Keratinocyte (primary cell): ENCODE measurements around the gene KLHL3. TPM values are rescaled to one million over a fixed set of nuclear protein-coding genes. Genes with fewer than 3 reads are reported as not detected.

Experiments
- DNase-seq: peaks from one replicate; pipeline ENCODE4 v3.0.0-alpha.2; 2011; ENCODE audit warnings: low read depth, missing footprints, low spot score
- FAIRE-seq: peaks from 2 replicates; lab custom pipeline; 2011; peaks lifted over from hg19 to GRCh38; lab: Jason Lieb, UNC
- H2AFZ ChIP-seq: 2 replicates; pipeline ENCODE4 v1.6.0; 2012; ENCODE audit warnings: low read length, control low read depth, inconsistent platforms; ENCODE audit not compliant: control insufficient read depth
- H3K27ac ChIP-seq: 2 replicates; pipeline ENCODE4 v1.5.1; 2011; ENCODE audit warnings: low read length; ENCODE audit not compliant: control insufficient read depth, insufficient read depth
- H3K27me3 ChIP-seq: 3 replicates; pipeline ENCODE4 v1.6.0; 2011; ENCODE audit warnings: low read length; ENCODE audit not compliant: control insufficient read depth, insufficient read depth; ENCODE audit errors: extremely low read depth
- H3K36me3 ChIP-seq, 2 experiments: 2 replicates in 1 of 2; 3 replicates in 1 of 2; pipeline ENCODE4 v1.5.1; 2011; ENCODE audit warnings: low read length in 2 of 2, mild to moderate bottlenecking in 1 of 2; ENCODE audit not compliant: control insufficient read depth in 2 of 2, insufficient read depth in 2 of 2; ENCODE audit errors: extremely low read depth in 1 of 2
- H3K4me1 ChIP-seq: 3 replicates; pipeline ENCODE4 v1.5.1; 2011; ENCODE audit warnings: low read length; ENCODE audit not compliant: control insufficient read depth, insufficient read depth; ENCODE audit errors: extremely low read depth
- H3K4me2 ChIP-seq: 3 replicates; pipeline ENCODE4 v1.6.0; 2011; ENCODE audit warnings: low read depth, low read length; ENCODE audit not compliant: control insufficient read depth, insufficient read depth; ENCODE audit errors: extremely low read depth
- H3K4me3 ChIP-seq, 3 experiments: fragments of 200-600 bp in 1 of 3; sonication (generic) in 1 of 3; 2 replicates in 2 of 3; 3 replicates in 1 of 3; pipeline ENCODE4 v1.5.1; 2011 to 2016; ENCODE audit warnings: low read length in 3 of 3, mild to moderate bottlenecking in 3 of 3, control low read depth in 2 of 3, inconsistent platforms in 1 of 3, low read depth in 1 of 3, mixed read lengths in 1 of 3, mixed run types in 1 of 3, moderate library complexity in 1 of 3; ENCODE audit not compliant: control insufficient read depth in 2 of 3, insufficient read depth in 2 of 3; ENCODE audit errors: extremely low read depth in 1 of 3
- H3K79me2 ChIP-seq: 2 replicates; pipeline ENCODE4 v1.6.0; 2012; ENCODE audit warnings: low read length; ENCODE audit not compliant: control insufficient read depth, insufficient read depth
- H3K9ac ChIP-seq: 3 replicates; pipeline ENCODE4 v1.6.0; 2011; ENCODE audit warnings: low read length; ENCODE audit not compliant: control insufficient read depth, insufficient read depth; ENCODE audit errors: extremely low read depth
- H3K9me1 ChIP-seq: 3 replicates; pipeline ENCODE4 v1.6.0; 2011; ENCODE audit warnings: low read length; ENCODE audit not compliant: control insufficient read depth, insufficient read depth; ENCODE audit errors: extremely low read depth
- H3K9me3 ChIP-seq: 2 replicates; pipeline ENCODE4 v1.5.1; 2012; ENCODE audit warnings: low read depth, low read length; ENCODE audit not compliant: control insufficient read depth
- H4K20me1 ChIP-seq: 3 replicates; pipeline ENCODE4 v1.6.0; 2011; ENCODE audit warnings: low read length; ENCODE audit not compliant: control insufficient read depth, insufficient read depth; ENCODE audit errors: extremely low read depth
- CTCF ChIP-seq, 3 experiments: IDR thresholded peaks in 1 of 3; conservative IDR thresholded peaks in 1 of 3; optimal IDR thresholded peaks in 1 of 3; 2 replicates in 2 of 3; 3 replicates in 1 of 3; pipeline versions ENCODE3 to v1.5.1; 2011; ENCODE audit warnings: low read length in 3 of 3, mild to moderate bottlenecking in 3 of 3, moderate library complexity in 2 of 3, control low read depth in 1 of 3, inconsistent platforms in 1 of 3; ENCODE audit not compliant: insufficient read depth in 2 of 3; ENCODE audit errors: extremely low read depth in 1 of 3
- EZH2 ChIP-seq: IDR thresholded peaks from one replicate; pipeline ENCODE4 v1.6.1; 2012; ENCODE audit warnings: inconsistent platforms, mild to moderate bottlenecking, low read length, moderate library complexity
- dilution Hi-C: fragments of 300-500 bp; cut with MboI; formaldehyde crosslinking; loops from one replicate; pipeline ENCODE4 v1.7.0; 2020; ENCODE audit warnings: low sequenced_read_pairs; ENCODE audit not compliant: extremely low pct_ligation_motif_present
- polyA plus RNA-seq, 5 experiments: library from polyadenylated mRNA; depleted of rRNA in 3 of 5; stranded (reverse) in 3 of 5; stranded (forward) in 1 of 5; unstranded in 1 of 5; fragments of >200 nt; gene quantifications; 1 replicate in 1 of 5; 2 replicates in 3 of 5; 3 replicates in 1 of 5; pipeline versions ENCODE4 v1.2.1 to v1.2.3, GENCODE V29; 2011 to 2012; ENCODE audit warnings: missing spikeins in 2 of 5, low read depth in 1 of 5, low replicate concordance in 1 of 5

KLHL3 gene
- polyA plus RNA-seq, 1 donor (not counting 4 experiments of a cell fraction or from before 2014, with no cell fraction given): 2.5 TPM

DNA sequence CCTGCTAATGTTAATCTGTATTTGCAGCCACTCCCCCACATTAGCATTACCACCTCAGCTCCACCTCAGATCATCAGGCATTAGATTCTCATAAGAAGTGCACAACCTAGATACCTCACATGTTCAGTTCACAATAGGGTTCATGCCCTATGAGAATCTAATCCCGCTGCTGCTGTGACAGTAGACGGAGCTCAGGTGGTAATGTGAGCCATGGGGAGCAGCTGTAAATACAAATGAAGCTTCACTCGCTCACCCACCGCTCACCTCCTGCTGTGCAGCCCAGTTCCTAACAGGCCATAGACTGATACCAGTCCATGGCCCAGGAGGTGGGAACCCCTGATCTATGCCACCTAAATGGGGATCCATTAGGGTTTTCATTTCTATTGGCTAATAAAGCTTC lies 24.4 kb upstream of the KLHL3 start:
- Histone ChIP-seq H2AFZ (no peak overlapping the region), H3K4me2 (no peak overlapping the region), H3K79me2 (no peaks in the 10 kb centered on the region), H3K4me3 (no peak overlapping the region), H3K4me1 (peaks cover 7% of the 10 kb centered on the region), H3K36me3 (no peaks in the 10 kb centered on the region), H3K9me3 (no peaks in the 10 kb centered on the region), H3K27ac (no peak overlapping the region), H3K9ac (no peak overlapping the region), H3K27me3 (no peaks in the 10 kb centered on the region), H3K9me1 (no peaks in the 10 kb centered on the region), H4K20me1 (no peaks in the 10 kb centered on the region)
- FAIRE-seq: no peak
- dilution Hi-C loops: no loop called here
- TF ChIP-seq EZH2 (no peak), CTCF (optimal IDR thresholded peaks at IDR 0.05 in 1 of 3, IDR thresholded peaks at IDR 0.05 in 1 of 3, conservative IDR thresholded peaks at IDR 0.05 in 1 of 3; ENCODE audit: extremely low read depth in 1 of 3, insufficient read depth in 2 of 3, low read length in 3 of 3) (no peak)
- no peak for DNase-seq

- Histone ChIP-seq H3K27ac (no peak overlapping the region), H4K20me1 (no peaks in the 10 kb centered on the region), H3K79me2 (peaks cover 4% of the 10 kb centered on the region), H3K9me1 (no peaks in the 10 kb centered on the region), H2AFZ (no peak overlapping the region), H3K36me3 (no peaks in the 10 kb centered on the region), H3K4me1 (peaks cover 7% of the 10 kb centered on the region), H3K4me2 (peak overlapping the region; percentile 14), H3K9ac (no peak overlapping the region), H3K9me3 (no peaks in the 10 kb centered on the region), H3K4me3 (no peak overlapping the region), H3K27me3 (no peaks in the 10 kb centered on the region)
- FAIRE-seq: peak; percentile 20
- dilution Hi-C loops: no loop called here
- TF ChIP-seq CTCF (optimal IDR thresholded peaks at IDR 0.05 in 1 of 3, IDR thresholded peaks at IDR 0.05 in 1 of 3, conservative IDR thresholded peaks at IDR 0.05 in 1 of 3; ENCODE audit: extremely low read depth in 1 of 3, insufficient read depth in 2 of 3, low read length in 3 of 3) (no peak), EZH2 (no peak)
- DNase-seq: peak; percentile 33
Observed at GRCh38 chr5:137758715-137759306, 22.9 kb upstream of the KLHL3 start.
